GM18861 (cell line): ENCODE results near the gene ZNF383.
"Not testable (repeated sequence)": the region's sequence is repeated elsewhere in the genome, so short reads cannot be mapped to it uniquely, and the experiment has no call there.

Source experiments
- ATAC-seq: cut with Tn5 transposase; IDR thresholded peaks from one replicate; pipeline ENCODE4 v1.9.1; 2021; ENCODE audit not compliant: unreplicated experiment

The ZNF383 gene

GRCh38 chr19:37292998-37293939, 75.3 kb downstream of the ZNF383 start:
- not testable (repeated sequence) for ATAC-seq

DNA sequence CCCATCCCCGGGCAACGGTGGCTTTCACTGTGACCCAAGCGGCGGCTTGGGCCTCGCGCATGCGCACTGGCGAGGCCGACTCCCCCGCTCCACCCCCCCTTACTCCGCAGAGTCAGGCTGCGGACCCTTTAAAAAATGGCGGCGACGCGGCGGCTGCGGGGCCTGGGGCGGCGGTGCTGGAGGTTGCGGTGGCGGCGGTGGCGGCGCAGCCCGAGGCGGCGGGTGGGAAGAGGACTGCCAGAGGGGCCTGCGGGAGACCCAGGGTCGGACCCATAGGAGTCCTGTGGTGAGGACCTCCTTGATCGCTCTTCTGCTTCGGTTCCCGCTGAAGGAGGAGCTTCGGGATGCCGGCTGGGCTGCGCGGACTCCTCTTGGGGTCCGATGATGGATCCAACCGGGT, 76.2 kb downstream of the ZNF383 start:
- not testable (repeated sequence) for ATAC-seq
